HUES64 (cell line): ENCODE data around the gene RALGAPA2.

Experiments used
- H3K27ac ChIP-seq: 2 replicates; pipeline ENCODE4 v1.7.0; 2013; ENCODE audit warnings: low read depth, low read length, inconsistent platforms
- H3K27me3 ChIP-seq: 2 replicates; pipeline ENCODE4 v1.6.1; 2013; ENCODE audit warnings: mild to moderate bottlenecking, low read length; ENCODE audit not compliant: insufficient read depth
- H3K36me3 ChIP-seq: 2 replicates; pipeline ENCODE4 v1.6.1; 2013; ENCODE audit warnings: mild to moderate bottlenecking, low read length; ENCODE audit not compliant: insufficient read depth
- H3K4me1 ChIP-seq: 2 replicates; pipeline ENCODE4 v1.6.1; 2013; ENCODE audit warnings: mild to moderate bottlenecking, low read length, moderate library complexity; ENCODE audit not compliant: insufficient read depth
- H3K4me3 ChIP-seq: 2 replicates; pipeline ENCODE4 v1.5.1; 2013; ENCODE audit warnings: mild to moderate bottlenecking, low read length, moderate library complexity
- H3K9ac ChIP-seq: 2 replicates; pipeline ENCODE4 v1.6.1; 2013; ENCODE audit warnings: mild to moderate bottlenecking, low read depth, low read length
- H3K9me3 ChIP-seq: 2 replicates; pipeline ENCODE4 v1.6.1; 2013; ENCODE audit warnings: low read depth, low read length; ENCODE audit not compliant: insufficient read depth
- WGBS: fragments of 150-250, 120-280 bp; methylation state at CpG from one replicate; pipeline ENCODE4 v1.1.7; 2013; ENCODE audit warnings: missing lambda C conversion rate; 5-methylcytosine and 5-hydroxymethylcytosine counted together

The RALGAPA2 gene

GRCh38 chr20:20519269-20519668, 193.2 kb downstream of the RALGAPA2 start:
- no peak overlapping the region for H3K27ac ChIP-seq
- H3K9ac ChIP-seq: no peak overlapping the region
- H3K4me1 ChIP-seq: no peaks in the 10 kb centered on the region
- H3K9me3 ChIP-seq: peaks cover 7% of the 10 kb centered on the region
- H3K36me3 ChIP-seq: peaks cover 15% of the 10 kb centered on the region
- no peak overlapping the region for H3K4me3 ChIP-seq
- no peaks in the 10 kb centered on the region for H3K27me3 ChIP-seq

- peaks cover 16% of the 10 kb centered on the region for H3K36me3 ChIP-seq
- no peak overlapping the region for H3K9ac ChIP-seq
- H3K4me3 ChIP-seq: no peak overlapping the region
- H3K4me1 ChIP-seq: no peaks in the 10 kb centered on the region
- H3K27ac ChIP-seq: no peak overlapping the region
- H3K9me3 ChIP-seq: peaks cover 7% of the 10 kb centered on the region
- 96% methylated on average over 8 of the region's 8 CpGs for WGBS
- H3K27me3 ChIP-seq: no peaks in the 10 kb centered on the region
Observed at GRCh38 chr20:20518263-20518662, 194.2 kb downstream of the RALGAPA2 start.

- H3K4me3 ChIP-seq: no peak overlapping the region
- no peaks in the 10 kb centered on the region for H3K4me1 ChIP-seq
- no peak overlapping the region for H3K9ac ChIP-seq
- WGBS: 92% methylated on average over 2 of the region's 2 CpGs
- no peaks in the 10 kb centered on the region for H3K27me3 ChIP-seq
- no peak overlapping the region for H3K27ac ChIP-seq
- H3K36me3 ChIP-seq: peaks cover 26% of the 10 kb centered on the region
- peaks cover 7% of the 10 kb centered on the region for H3K9me3 ChIP-seq
Observed at GRCh38 chr20:20517296-20517695, 195.1 kb downstream of the RALGAPA2 start.

- Histone ChIP-seq H3K9me3 (peaks cover 7% of the 10 kb centered on the region), H3K27me3 (no peaks in the 10 kb centered on the region), H3K4me3 (no peak overlapping the region), H3K36me3 (peaks cover 33% of the 10 kb centered on the region), H3K4me1 (no peaks in the 10 kb centered on the region), H3K27ac (no peak overlapping the region), H3K9ac (no peak overlapping the region)
- 91% methylated on average over 1 of the region's 1 CpG for WGBS
Observed at GRCh38 chr20:20513720-20514119, 198.7 kb downstream of the RALGAPA2 start.

- Histone ChIP-seq H3K4me1 (0 out of 2 replicates have a peak, but pooled peaks cover 3% of the 10 kb centered on the region), H3K27me3 (no peaks in the 10 kb centered on the region), H3K27ac (no peak overlapping the region), H3K4me3 (no peak overlapping the region), H3K9ac (no peak overlapping the region), H3K9me3 (no peaks in the 10 kb centered on the region), H3K36me3 (peaks cover 26% of the 10 kb centered on the region)
- WGBS: 100% methylated on average over 1 of the region's 2 CpGs
Observed at GRCh38 chr20:20505554-20505953, 206.9 kb downstream of the RALGAPA2 start.

- no peaks in the 10 kb centered on the region for H3K9me3 ChIP-seq
- H3K36me3 ChIP-seq: peaks cover 35% of the 10 kb centered on the region
- H3K4me3 ChIP-seq: no peak overlapping the region
- H3K27ac ChIP-seq: no peak overlapping the region
- H3K27me3 ChIP-seq: no peaks in the 10 kb centered on the region
- H3K4me1 ChIP-seq: 0 out of 2 replicates have a peak, but pooled peaks cover 3% of the 10 kb centered on the region
- no peak overlapping the region for H3K9ac ChIP-seq
- WGBS: 96% methylated on average over 7 of the region's 7 CpGs
Observed at GRCh38 chr20:20503777-20504530, 208.5 kb downstream of the RALGAPA2 start.

- Histone ChIP-seq H3K27ac (no peak overlapping the region), H3K4me1 (peaks cover 6% of the 10 kb centered on the region; the same call in 1 of the 2 replicates), H3K9ac (no peak overlapping the region), H3K27me3 (no peaks in the 10 kb centered on the region), H3K4me3 (no peak overlapping the region), H3K9me3 (no peaks in the 10 kb centered on the region), H3K36me3 (peaks cover 41% of the 10 kb centered on the region)
- 93% methylated on average over 2 of the region's 2 CpGs for WGBS
Observed at GRCh38 chr20:20501128-20501527, 211.3 kb downstream of the RALGAPA2 start.

- WGBS: 98% methylated on average over 1 of the region's 1 CpG
- H3K36me3 ChIP-seq: peaks cover 40% of the 10 kb centered on the region
- no peak overlapping the region for H3K9ac ChIP-seq
- H3K4me1 ChIP-seq: peaks cover 6% of the 10 kb centered on the region; the same call in 1 of the 2 replicates
- no peak overlapping the region for H3K27ac ChIP-seq
- no peak overlapping the region for H3K4me3 ChIP-seq
- no peaks in the 10 kb centered on the region for H3K27me3 ChIP-seq
- H3K9me3 ChIP-seq: no peaks in the 10 kb centered on the region
Observed at GRCh38 chr20:20500312-20500711, 212.1 kb downstream of the RALGAPA2 start.

- WGBS: 68% methylated on average over 5 of the region's 5 CpGs
- H3K4me3 ChIP-seq: no peak overlapping the region
- H3K9me3 ChIP-seq: no peaks in the 10 kb centered on the region
- H3K36me3 ChIP-seq: peaks cover 38% of the 10 kb centered on the region
- no peak overlapping the region for H3K9ac ChIP-seq
- no peaks in the 10 kb centered on the region for H3K27me3 ChIP-seq
- H3K4me1 ChIP-seq: peaks cover 6% of the 10 kb centered on the region
- H3K27ac ChIP-seq: no peak overlapping the region
Observed at GRCh38 chr20:20499439-20499838, 213.0 kb downstream of the RALGAPA2 start.

- no peak overlapping the region for H3K27ac ChIP-seq
- H3K4me1 ChIP-seq: peaks cover 15% of the 10 kb centered on the region
- WGBS: 83% methylated on average over 11 of the region's 11 CpGs
- no peaks in the 10 kb centered on the region for H3K9me3 ChIP-seq
- H3K36me3 ChIP-seq: peaks cover 38% of the 10 kb centered on the region
- no peaks in the 10 kb centered on the region for H3K27me3 ChIP-seq
- no peak overlapping the region for H3K4me3 ChIP-seq
- H3K9ac ChIP-seq: no peak overlapping the region
Observed at GRCh38 chr20:20498076-20498861, 214.2 kb downstream of the RALGAPA2 start.

- no peak overlapping the region for H3K4me3 ChIP-seq
- H3K4me1 ChIP-seq: peaks cover 23% of the 10 kb centered on the region
- H3K27ac ChIP-seq: no peak overlapping the region
- H3K9me3 ChIP-seq: no peaks in the 10 kb centered on the region
- peaks cover 33% of the 10 kb centered on the region for H3K36me3 ChIP-seq
- WGBS: 92% methylated on average over 7 of the region's 8 CpGs
- no peak overlapping the region for H3K9ac ChIP-seq
- no peaks in the 10 kb centered on the region for H3K27me3 ChIP-seq
Observed at GRCh38 chr20:20497242-20497978, 215.0 kb downstream of the RALGAPA2 start.
